HG02840 (cell line): ENCODE data around the gene CT47C1.
"Not testable (repeated sequence)": the region's sequence is repeated elsewhere in the genome, so short reads cannot be mapped to it uniquely, and the experiment has no call there.

Source experiments
- ATAC-seq: cut with Tn5 transposase; IDR thresholded peaks from one replicate; pipeline ENCODE4 v1.9.1; 2021; ENCODE audit warnings: mild to moderate bottlenecking, moderate library complexity, moderate number of reproducible peaks; ENCODE audit not compliant: unreplicated experiment, low FRiP score

CT47C1 gene

DNA sequence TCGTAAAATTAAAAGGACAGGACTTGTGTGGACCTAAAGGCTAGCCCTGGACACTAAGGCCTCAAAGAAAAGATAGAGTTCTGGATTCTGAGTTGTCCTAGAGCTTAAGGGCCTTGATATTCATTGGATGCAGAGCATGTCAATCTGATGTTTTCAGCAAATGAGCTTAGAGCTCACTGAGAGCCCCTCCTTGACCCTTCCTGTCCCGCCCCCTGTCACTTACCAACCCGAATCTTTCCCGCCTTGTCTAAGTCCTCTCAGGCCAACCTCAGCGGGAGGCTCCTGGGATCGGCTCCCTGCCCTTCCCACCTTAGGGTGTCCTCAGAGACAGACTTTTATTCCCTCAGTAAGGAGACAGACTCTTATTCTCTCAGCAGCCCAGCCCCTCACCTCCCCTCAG lies at the start of gene CT47C1:
Gene CT47C1, plus strand, starts transcription at position 250 of the 400 bp plus-strand sequence. CDS start 233 bp downstream, outside the sequence.
- no peak for ATAC-seq

GRCh38 chrX:119025900-119026299 lies 46.9 kb upstream of the CT47C1 start:
- no peak for ATAC-seq

GRCh38 chrX:119026344-119026743 lies 46.4 kb upstream of the CT47C1 start:
- ATAC-seq, result not testable (repeated sequence)

DNA sequence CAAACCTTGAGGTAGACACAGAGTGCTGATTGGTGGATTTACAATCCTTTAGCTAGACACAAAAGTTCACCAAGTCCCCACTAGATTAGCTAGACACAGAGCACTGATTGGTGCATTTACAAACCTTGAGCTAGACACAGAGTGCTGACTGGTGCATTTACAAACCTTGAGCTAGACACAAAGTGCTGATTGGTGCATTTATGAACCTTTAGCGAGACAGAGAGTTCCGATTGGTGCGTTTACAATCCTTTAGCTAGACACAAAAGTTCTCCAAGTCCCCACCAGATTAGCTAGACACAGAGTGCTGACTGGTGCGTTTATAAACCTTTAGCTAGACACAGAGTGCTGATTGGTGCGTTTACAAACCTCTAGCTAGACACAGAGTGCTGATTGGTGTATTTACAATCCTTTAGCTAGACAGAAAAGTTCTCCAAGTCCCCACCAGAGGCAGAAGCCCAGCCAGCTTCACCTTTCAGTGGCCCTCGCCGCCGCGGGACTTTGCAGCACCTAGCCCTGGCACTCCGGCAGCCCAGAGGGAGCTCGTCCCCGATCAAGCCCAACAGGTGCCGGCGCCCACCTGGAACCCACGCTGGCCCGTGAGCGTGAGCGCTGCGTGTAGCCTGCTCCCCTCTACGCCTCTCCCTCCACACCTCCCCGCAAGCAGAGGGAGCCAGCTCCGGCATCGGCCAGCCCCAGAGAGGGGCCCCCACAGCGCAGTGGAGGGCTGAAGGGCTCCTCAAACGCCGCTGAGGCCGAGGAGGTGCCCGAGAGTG lies 44.6 kb upstream of the CT47C1 start:
- not testable (repeated sequence) for ATAC-seq

DNA sequence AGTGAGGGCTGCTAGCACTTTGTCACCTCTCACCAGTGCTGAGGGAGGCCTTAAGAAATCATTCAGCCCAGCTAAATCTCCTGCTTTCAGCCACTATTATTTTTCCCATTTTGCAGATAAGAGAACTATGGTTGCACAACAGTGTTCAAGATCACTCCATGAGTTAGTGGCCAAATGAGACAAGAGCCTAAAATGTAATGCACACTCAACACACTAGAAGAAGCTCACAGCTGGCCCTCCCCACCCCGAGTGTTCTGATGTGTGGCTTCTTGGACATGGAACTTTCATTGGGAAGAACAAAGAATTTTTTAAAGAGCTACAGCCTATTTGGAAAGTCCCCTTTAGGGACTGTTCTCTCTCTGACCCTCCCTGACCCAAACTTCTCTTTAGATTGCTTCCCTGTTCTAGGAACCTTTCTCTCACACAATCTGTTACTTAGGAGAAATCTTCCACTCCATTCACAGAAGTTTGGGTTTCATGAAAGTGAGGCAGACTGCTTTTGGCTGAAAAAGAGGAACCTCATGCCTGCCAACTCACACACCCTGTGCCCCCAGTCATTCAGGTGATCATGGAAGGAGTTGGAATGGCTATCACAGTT lies 44.0 kb upstream of the CT47C1 start:
- ATAC-seq, result no peak

- ATAC-seq, result not testable (repeated sequence)
Measured at GRCh38 chrX:119029656-119030055, 43.1 kb upstream of the CT47C1 start.

DNA sequence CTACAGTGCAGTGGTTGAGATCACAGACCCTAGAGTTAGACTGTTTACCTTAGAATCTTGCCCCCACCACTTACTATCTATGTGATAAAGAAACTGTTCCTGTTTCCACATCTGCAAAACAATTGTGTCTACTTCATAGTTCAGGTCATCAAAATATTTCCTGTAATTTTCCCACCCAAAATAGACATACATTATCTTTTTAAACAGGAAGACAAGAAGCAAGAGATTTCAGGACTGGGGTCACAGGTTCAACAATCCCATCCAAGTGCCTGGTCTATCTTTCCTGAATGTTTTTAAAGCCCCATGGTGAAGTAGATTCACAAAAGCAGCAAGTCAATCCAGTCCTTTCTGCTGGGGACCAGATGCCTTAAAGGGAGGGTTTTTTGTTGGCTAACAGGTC lies 41.8 kb upstream of the CT47C1 start:
- no peak for ATAC-seq

DNA sequence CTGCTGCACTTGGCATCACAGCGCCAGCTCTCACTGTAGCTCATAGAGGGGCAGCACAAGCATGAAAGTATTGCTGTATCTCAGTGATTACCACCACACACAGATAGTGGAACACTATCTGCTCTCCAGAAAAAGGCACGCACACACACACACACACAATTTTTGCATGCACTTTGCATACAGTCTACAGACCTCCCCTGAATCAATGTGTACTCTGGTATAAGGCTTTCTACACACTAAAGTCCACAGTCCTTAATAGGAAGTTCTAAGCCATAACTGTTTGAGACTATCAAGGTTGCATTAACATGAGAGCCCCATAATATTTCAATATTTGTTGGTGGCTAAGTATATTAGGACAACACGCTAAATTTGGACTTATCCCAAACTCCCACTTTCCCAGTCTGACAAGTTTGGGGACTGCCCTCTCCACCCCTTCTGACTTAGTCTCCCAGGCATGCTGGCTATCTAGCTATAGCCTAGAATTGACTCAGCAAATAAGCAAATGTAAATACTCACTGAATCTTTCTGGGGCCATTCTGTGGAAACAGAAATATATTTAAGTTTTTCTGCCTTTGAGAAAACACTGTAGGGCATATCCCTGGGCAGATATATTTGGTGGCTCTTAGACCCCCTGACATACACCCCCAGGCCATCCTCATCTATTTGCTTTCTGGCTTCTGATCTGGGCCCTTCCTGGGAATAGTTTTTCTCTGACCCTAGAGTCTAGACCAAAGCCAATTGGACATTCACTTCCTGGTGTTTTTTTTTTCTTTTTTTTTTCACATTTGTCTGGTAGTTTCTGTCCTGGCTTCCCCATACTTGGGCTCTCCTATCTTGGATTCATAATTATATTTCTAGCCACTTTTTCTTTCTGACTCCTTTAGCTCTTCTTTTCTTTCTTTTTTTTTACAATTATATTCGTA lies 36.4 kb upstream of the CT47C1 start:
- no peak for ATAC-seq

- ATAC-seq, result no peak
Measured at GRCh38 chrX:119040432-119040831, 32.4 kb upstream of the CT47C1 start.

GRCh38 chrX:119041175-119041574 lies 31.6 kb upstream of the CT47C1 start:
- no peak for ATAC-seq

- ATAC-seq, result no peak
Measured at GRCh38 chrX:119042040-119042439, 30.8 kb upstream of the CT47C1 start.

- ATAC-seq, result no peak
Measured at GRCh38 chrX:119042996-119043395, 29.8 kb upstream of the CT47C1 start.

DNA sequence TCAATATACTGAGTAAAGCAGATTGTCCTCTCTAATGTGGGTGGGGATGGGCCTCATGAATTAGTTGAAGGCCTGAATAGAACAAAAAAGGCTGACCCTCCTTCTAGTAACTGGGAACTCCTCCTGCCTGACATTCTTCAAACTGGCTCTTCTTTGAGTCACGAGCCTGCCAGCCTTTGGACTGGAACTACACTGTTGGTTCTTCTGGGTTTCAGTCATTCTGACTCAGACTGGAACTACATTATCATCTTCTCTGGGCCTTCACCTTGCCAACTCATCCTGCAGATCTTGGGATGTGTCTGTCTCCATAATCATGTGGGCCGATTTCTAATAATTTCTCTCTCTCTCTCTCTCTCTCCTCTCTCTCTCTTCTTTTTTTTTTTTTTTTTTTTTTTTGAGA lies 26.9 kb upstream of the CT47C1 start:
- ATAC-seq, result no peak

- no peak for ATAC-seq
Measured at GRCh38 chrX:119055687-119056086, 17.1 kb upstream of the CT47C1 start.

DNA sequence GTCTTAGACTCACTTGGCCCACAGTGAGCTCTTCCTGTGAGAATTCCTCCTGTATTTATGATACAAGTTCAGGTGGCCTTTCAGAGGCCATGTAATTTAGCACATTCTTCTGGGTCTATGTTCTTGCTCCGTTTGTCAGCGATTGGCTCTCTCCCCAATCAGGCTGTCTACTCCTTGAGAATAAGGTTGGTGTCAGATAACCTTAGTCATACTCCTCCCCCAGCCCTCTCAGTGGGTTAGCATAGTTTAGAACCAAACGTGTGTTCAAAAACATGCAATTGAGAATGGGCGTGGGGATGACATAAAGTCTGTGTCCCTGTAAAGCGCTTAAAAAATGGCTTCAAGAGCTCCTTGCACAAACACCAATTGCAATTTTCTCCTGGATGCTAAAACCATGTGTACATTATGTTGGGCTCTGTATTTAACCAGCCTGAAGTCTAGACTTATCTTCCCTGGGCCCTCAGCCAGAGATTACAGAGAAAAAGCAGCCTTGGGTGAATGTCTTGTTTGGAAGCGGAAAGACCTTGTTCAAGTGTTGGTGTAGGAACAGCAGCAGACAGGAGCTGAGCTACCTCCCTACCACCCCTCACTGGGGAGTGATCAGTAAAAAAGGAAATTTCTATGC lies 9.9 kb upstream of the CT47C1 start:
- ATAC-seq, result no peak

DNA sequence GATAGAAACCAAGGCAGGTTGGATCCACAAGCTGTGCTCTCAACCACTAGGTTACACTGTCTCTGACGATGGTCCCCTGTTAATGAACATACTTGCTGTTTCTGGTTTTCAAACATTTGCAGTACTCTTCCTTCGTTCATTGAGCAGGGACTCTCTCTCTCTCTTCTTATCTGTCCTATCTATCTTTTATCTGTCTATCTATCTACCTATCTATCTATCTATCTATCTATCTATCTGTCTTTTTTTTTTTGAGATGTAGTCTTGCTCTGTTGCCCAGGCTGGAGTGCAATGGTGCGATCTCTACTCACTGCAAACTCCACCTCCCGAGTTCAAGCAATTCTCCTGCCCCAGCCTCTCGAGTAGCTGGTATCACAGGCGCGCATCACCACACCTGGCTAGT lies 9.4 kb upstream of the CT47C1 start:
- ATAC-seq, result no peak

DNA sequence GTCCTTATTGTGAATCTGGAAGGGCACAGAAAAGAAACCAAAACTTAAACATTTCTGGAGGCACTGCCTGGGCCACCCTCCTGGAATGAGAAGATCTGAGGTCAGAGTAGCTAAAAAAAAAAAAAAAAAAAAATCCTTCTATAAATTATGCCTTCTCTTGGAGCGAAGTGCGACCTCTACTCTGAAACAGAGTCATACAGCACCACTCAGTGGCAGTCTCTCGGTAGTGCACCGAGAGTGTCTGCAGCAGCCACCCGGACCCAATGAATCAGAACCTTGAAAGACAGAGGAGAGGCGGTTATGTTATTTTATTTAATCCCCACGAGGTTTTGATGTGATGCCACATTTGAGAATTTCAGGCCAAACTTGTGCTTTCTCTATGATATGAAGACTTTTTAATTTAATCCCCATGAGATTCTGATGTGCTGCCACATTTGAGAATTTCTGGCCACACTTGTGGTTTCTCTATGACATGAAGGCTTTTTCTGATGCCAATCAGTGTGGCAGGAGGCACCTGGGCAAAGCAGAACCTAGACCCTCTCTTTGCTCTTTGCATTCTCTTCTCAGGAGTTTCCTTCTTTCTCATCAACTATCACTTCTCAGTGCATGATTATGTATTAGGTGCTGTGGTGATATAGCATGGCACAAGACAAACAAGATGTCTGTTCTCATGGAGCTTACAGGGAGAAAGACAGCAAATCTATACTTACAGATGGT lies 5.6 kb upstream of the CT47C1 start:
- ATAC-seq, result no peak

- ATAC-seq, result no peak
Measured at GRCh38 chrX:119069128-119069527, 3.7 kb upstream of the CT47C1 start.

- ATAC-seq, result no peak
Measured at GRCh38 chrX:119069762-119070161, 3.0 kb upstream of the CT47C1 start.

DNA sequence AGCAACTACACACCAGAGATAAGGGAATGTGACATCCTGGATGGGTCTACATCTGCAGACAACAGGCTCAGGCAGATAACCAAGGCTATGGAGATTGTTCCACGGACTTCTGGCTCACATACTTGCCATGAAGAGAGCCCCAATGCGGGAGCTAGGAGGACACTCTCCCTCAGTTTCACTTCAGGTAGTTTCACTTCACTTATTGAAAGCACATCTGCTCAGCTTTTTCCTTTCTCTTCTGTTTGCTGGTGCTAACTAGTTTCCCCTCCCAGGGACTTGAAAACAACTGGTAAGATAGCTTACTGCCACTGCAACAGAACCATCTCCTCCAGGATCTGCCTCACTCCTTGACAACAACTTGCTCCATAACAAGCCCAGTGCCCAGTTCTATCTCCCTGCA lies 1.4 kb upstream of the CT47C1 start:
- no peak for ATAC-seq
